D721Med (cell line): ENCODE data around the gene RPN1.

Experiments
- DNase-seq: peaks from one replicate; pipeline ENCODE4 v3.0.0; 2011; ENCODE audit warnings: low spot score; ENCODE audit not compliant: insufficient read length
- FAIRE-seq: peaks from 2 replicates; lab custom pipeline; 2011; peaks lifted over from hg19 to GRCh38; lab: Jason Lieb, UNC
- TF ChIP-seq, protein P1 (sequence below): IDR thresholded peaks from 2 replicates; pipeline ENCODE4 v1.5.1; 2012; ENCODE audit warnings: mild to moderate bottlenecking, control low read depth; ENCODE audit not compliant: insufficient read depth; ENCODE audit errors: missing control alignments

Gene RPN1

DNA sequence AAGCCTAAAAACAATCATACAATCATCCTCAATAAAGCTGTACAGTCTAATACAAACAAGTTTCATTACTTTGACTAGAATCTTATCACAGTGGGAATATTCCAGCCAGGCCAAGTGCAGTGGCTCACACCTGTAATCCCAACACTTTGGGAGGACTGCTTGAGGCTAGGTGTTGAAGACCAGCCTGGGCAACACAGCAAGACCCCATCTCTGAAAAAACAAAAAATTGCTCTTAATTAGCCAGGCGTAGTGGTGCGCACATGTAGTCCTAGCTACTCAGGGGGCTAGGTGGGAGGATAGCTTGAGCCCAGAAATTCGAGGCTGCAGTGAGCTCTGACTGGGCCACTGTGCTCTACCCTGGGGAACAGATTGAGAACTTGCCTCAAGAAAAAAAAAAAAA is 3.3 kb downstream of the RPN1 start:
- TF ChIP-seq, protein P1, sequence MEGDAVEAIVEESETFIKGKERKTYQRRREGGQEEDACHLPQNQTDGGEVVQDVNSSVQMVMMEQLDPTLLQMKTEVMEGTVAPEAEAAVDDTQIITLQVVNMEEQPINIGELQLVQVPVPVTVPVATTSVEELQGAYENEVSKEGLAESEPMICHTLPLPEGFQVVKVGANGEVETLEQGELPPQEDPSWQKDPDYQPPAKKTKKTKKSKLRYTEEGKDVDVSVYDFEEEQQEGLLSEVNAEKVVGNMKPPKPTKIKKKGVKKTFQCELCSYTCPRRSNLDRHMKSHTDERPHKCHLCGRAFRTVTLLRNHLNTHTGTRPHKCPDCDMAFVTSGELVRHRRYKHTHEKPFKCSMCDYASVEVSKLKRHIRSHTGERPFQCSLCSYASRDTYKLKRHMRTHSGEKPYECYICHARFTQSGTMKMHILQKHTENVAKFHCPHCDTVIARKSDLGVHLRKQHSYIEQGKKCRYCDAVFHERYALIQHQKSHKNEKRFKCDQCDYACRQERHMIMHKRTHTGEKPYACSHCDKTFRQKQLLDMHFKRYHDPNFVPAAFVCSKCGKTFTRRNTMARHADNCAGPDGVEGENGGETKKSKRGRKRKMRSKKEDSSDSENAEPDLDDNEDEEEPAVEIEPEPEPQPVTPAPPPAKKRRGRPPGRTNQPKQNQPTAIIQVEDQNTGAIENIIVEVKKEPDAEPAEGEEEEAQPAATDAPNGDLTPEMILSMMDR, result no peak
- DNase-seq, result no peak
- no peak for FAIRE-seq

DNA sequence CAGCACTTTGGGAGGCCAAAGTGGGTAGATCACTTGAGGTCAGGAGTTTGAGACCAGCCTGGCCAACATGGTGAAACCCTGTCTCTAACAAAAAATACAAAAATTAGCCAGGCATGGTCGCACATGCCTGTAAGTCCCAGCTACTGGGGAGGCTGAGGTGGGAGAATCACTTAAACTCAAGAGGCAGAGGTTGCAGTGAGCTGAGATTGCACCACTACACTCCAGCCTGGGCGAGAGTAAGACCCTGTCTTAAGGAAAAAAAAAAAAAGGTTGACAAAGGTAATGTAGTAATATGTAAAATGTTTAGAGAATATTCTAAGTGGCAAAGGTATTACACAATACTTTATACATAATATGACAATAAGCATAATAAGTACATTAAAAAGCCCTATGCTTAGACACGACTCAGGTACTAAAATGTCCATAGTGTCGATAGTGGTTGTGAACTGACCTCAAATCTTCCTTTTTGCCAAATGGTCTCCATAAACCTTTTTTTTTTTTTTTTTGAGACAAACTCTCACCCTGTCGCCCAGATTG is 16.5 kb downstream of the RPN1 start:
- FAIRE-seq, result no peak
- TF ChIP-seq, protein P1, result no peak

DNA sequence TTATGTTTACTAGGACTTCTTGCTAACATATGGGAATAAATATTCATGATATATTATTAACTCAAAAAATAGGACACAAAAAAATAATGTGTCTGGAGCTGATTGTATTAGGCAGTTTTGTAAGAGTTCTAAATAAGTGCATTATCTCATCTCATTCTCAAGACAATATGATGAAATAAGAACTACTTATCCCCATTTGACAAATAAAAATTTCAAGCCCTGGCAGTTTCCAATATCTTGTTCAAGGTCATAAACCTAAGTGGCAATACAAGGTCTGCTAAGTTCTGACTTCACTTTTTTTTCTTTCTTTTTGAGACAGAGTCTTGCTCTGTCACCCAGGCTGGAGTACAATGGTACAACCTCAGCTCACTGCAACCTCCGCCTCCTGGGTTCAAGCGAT is 18.3 kb downstream of the RPN1 start:
- TF ChIP-seq, protein P1, result no peak
- FAIRE-seq (no peak), DNase-seq (no peak)

More for the DNA sequence above, 16.5 kb downstream of the RPN1 start:
- no peak for DNase-seq

DNA sequence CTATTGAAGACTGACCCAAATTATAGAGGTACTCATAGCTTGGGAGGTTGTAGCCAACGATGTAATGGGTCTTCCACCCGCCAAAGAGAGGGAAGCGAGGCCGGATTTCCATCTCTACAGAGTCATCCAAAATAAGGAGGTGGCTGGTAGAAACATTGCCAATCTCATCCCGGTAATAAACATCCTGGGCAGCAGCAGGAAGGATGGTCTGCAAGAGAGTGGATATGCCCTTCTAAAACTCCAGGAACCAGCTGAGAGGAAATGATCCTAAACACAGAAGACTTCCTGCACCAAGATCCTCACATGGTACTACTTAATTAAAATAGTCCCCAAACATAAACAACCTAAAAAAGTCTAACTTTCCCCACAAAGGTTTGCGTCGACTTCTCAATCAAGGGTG is 20.7 kb downstream of the RPN1 start:
- DNase-seq, result no peak
- TF ChIP-seq, protein P1, result no peak
- FAIRE-seq, result no peak

DNA sequence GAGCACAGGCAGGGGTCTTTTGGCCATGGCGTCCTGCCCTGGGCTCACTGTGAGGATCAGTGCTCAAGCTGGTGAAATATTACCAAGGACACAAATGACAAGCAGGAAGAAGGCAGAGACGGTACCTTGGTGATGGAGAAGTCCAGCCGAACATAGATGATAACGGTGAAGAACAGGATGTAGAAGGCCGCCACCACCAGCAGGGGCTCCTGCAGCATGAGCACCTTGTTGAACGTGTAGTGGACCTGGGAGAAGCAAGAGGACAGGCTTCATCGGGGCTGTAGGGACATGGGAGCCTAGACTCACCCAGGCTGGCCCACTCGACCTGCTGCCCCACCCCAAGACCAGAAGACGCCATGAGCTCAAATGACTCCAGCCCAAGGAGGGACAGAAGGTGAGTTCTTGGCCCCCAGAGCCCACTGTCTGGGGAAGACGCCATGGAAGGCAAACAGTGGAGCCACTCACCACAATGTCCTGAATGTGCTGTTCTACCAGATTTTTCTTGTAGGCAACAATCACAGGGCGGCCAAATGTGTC is 25.1 kb downstream of the RPN1 start:
- no peak for DNase-seq
- TF ChIP-seq, protein P1, result no peak
- FAIRE-seq, result no peak

DNA sequence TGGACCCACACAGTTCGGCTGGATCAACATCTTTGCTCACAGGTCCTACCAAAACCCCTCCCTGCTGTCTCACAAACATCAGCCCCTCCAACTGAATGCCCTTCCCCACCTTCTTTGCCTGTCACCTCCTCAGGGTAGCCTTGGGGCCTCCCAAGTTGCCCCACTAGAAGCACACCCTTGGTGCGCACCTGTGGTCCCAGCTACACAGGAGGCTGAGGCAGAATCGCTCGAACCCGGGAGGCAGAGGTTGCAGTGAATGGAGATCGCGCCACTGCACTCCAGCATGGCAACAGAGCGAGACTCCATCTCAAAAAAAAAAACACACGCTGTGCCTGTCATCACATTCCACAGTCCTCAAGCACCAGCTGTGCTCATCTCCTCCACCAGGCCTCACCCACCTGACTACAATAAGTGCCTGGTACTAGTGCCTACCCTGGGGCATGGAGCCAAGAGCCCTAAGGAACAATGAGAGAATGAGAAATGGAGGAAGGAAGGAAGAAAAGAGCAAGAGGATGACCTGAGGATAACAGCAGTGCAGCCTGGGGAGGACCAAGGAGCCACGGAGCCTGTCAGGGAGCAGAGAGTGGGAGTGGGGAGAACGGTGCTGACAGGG is 26.0 kb downstream of the RPN1 start:
- TF ChIP-seq, protein P1, result no peak
- FAIRE-seq, result no peak

DNA sequence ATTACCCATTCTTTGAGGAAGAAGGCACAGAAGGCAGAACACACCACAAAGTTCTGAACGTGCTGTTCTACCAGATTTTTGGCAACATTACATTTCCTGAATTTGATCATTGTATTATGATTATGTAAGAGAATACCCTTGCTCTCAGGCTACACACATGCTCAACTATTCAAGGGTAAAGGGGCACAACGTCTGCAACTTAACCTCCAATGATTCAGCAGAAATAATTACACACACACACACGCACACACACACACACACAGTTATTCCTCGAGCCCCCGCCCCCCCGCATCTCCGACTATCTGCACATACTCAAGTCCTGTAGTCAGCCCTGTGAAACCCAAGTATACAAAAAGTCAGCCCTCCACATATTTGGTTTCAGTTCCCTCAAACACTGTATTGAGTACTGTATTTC is 26.8 kb downstream of the RPN1 start:
- TF ChIP-seq, protein P1, result no peak
- no peak for DNase-seq
- FAIRE-seq, result no peak

More for the DNA sequence above, 26.0 kb downstream of the RPN1 start:
- no peak for DNase-seq
